Neural crest cell (in vitro differentiated cells): Measurements from ENCODE around the gene COTL1. TPM values are rescaled to one million over a fixed set of nuclear protein-coding genes. Genes with fewer than 3 reads are reported as not detected.

ENCODE experiments used
- DNase-seq: peaks from one replicate; pipeline ENCODE4 v3.0.0; 2021; ENCODE audit warnings: low read depth, mixed read lengths, low spot score
- H3K27ac Mint-ChIP-seq: one replicate; pipeline ENCODE4 v1.8.0; 2021; ENCODE audit warnings: mild to moderate bottlenecking, mixed read lengths; ENCODE audit not compliant: unreplicated experiment
- H3K27me3 Mint-ChIP-seq: 2 replicates; pipeline ENCODE4 v1.8.0; 2021; ENCODE audit warnings: low read depth, mild to moderate bottlenecking, mixed read lengths
- H3K36me3 Mint-ChIP-seq: 2 replicates; pipeline ENCODE4 v1.8.0; 2021; ENCODE audit warnings: low read depth, mild to moderate bottlenecking, mixed read lengths
- H3K4me1 Mint-ChIP-seq: 2 replicates; pipeline ENCODE4 v1.8.0; 2021; ENCODE audit warnings: mixed read lengths
- H3K4me3 Mint-ChIP-seq: one replicate; pipeline ENCODE4 v1.8.0; 2021; ENCODE audit warnings: mild to moderate bottlenecking, mixed read lengths
- H3K9me3 Mint-ChIP-seq: 2 replicates; pipeline ENCODE4 v1.8.0; 2021; ENCODE audit warnings: mixed read lengths
- CTCF ChIP-seq: fragments of 200-600 bp; sonication (generic); conservative IDR thresholded peaks from 2 replicates; pipeline ENCODE4 v1.5.0; 2021; ENCODE audit warnings: antibody characterized with exemption, mild to moderate bottlenecking
- total RNA-seq: library from RNA; stranded (reverse); gene quantifications from 2 replicates; pipeline ENCODE4 v1.2.1, GENCODE V29; 2021

COTL1 gene
- total RNA-seq, 1 donor from 2014 or later = 357 TPM

GRCh38 chr16:84569382-84569987, 48.4 kb downstream of the COTL1 start:
- TF ChIP-seq CTCF = no peak
- no peaks in the 10 kb centered on the region for H3K27me3 Mint-ChIP-seq
- H3K4me1 Mint-ChIP-seq = peaks cover 38% of the 10 kb centered on the region
- no peak overlapping the region for H3K27ac Mint-ChIP-seq
- H3K4me3 Mint-ChIP-seq = no peak overlapping the region
- no peaks in the 10 kb centered on the region for H3K9me3 Mint-ChIP-seq
- no peak for DNase-seq
- peaks cover 36% of the 10 kb centered on the region for H3K36me3 Mint-ChIP-seq

- no peak overlapping the region for H3K4me3 Mint-ChIP-seq
- no peak for TF ChIP-seq CTCF
- no peak for DNase-seq
- H3K27ac Mint-ChIP-seq = peak overlapping the region; percentile 32
- H3K27me3 Mint-ChIP-seq = no peaks in the 10 kb centered on the region
- H3K9me3 Mint-ChIP-seq = no peaks in the 10 kb centered on the region
- H3K4me1 Mint-ChIP-seq = peaks cover 28% of the 10 kb centered on the region
- H3K36me3 Mint-ChIP-seq = peaks cover 33% of the 10 kb centered on the region
These were observed 49.8 kb downstream of the COTL1 start for GRCh38 chr16:84568066-84568465.

- TF ChIP-seq CTCF = no peak
- H3K27ac Mint-ChIP-seq = no peak overlapping the region
- H3K9me3 Mint-ChIP-seq = no peaks in the 10 kb centered on the region
- DNase-seq = no peak
- peaks cover 30% of the 10 kb centered on the region for H3K36me3 Mint-ChIP-seq
- no peak overlapping the region for H3K4me3 Mint-ChIP-seq
- H3K4me1 Mint-ChIP-seq = peaks cover 27% of the 10 kb centered on the region
- no peaks in the 10 kb centered on the region for H3K27me3 Mint-ChIP-seq
These were observed 50.5 kb downstream of the COTL1 start for GRCh38 chr16:84567286-84567962.

- Mint-ChIP-seq H3K27me3 (no peaks in the 10 kb centered on the region), H3K4me3 (no peak overlapping the region), H3K27ac (peak overlapping the region; percentile 20), H3K4me1 (peaks cover 27% of the 10 kb centered on the region), H3K9me3 (no peaks in the 10 kb centered on the region), H3K36me3 (peaks cover 29% of the 10 kb centered on the region)
- TF ChIP-seq CTCF = no peak
- DNase-seq = no peak
These were observed 51.2 kb downstream of the COTL1 start for GRCh38 chr16:84566545-84567257.

- peaks cover 27% of the 10 kb centered on the region for H3K4me1 Mint-ChIP-seq
- no peak for TF ChIP-seq CTCF
- no peak for DNase-seq
- H3K27ac Mint-ChIP-seq = peak overlapping the region; percentile 10
- peaks cover 24% of the 10 kb centered on the region for H3K36me3 Mint-ChIP-seq
- H3K9me3 Mint-ChIP-seq = no peaks in the 10 kb centered on the region
- H3K4me3 Mint-ChIP-seq = no peak overlapping the region
- H3K27me3 Mint-ChIP-seq = no peaks in the 10 kb centered on the region
These were observed 52.0 kb downstream of the COTL1 start for GRCh38 chr16:84565669-84566495.
